ENCODE results near the gene PYCARD. TPM values are rescaled to one million over a fixed set of nuclear protein-coding genes. Genes with fewer than 3 reads are reported as not detected.
"Not testable (repeated sequence)": the region's sequence is repeated elsewhere in the genome, so short reads cannot be mapped to it uniquely, and the experiment has no call there.

The PYCARD gene
- total RNA-seq, 6 donors from 2014 or later, result 44.0 to 103 (median 83.7) TPM

DNA sequence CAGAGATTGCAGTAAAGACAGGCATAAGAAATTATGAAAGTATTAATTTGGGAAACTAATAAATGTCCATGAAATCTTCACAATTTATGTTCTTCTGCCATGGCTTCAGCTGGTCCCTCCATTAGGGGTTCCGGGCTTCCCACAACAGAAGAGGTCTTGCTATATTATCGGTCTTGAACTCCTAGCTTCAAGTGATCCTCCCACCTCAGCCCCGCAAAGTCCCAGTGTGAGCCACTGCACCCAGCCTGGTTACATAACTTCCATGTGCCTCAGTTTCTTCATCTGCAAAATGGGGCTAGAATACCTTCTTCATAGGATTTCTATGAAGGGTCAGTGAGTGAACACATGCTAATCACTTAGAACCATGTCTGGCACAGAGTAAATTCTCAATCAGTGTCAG is 43.7 kb upstream of the PYCARD start:
- Histone ChIP-seq H3K4me3 (no peak overlapping the region), H3K9me3 (no peaks in the 10 kb centered on the region), H3K27me3 (no peaks in the 10 kb centered on the region), H3K27ac (no peak overlapping the region), H3K4me1 (no peaks in the 10 kb centered on the region), H3K36me3 (no peaks in the 10 kb centered on the region)
- 98% methylated on average over 3 of the region's 3 CpGs for WGBS, 2 donors
- no peak for DNase-seq
- ATAC-seq (ENCODE audit: low FRiP score in 2 of 2), result no peak
- TF ChIP-seq EP300 (IDR thresholded peaks at IDR 0.05), result no peak
- TF ChIP-seq, protein P1, sequence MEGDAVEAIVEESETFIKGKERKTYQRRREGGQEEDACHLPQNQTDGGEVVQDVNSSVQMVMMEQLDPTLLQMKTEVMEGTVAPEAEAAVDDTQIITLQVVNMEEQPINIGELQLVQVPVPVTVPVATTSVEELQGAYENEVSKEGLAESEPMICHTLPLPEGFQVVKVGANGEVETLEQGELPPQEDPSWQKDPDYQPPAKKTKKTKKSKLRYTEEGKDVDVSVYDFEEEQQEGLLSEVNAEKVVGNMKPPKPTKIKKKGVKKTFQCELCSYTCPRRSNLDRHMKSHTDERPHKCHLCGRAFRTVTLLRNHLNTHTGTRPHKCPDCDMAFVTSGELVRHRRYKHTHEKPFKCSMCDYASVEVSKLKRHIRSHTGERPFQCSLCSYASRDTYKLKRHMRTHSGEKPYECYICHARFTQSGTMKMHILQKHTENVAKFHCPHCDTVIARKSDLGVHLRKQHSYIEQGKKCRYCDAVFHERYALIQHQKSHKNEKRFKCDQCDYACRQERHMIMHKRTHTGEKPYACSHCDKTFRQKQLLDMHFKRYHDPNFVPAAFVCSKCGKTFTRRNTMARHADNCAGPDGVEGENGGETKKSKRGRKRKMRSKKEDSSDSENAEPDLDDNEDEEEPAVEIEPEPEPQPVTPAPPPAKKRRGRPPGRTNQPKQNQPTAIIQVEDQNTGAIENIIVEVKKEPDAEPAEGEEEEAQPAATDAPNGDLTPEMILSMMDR (IDR thresholded peaks at IDR 0.05), result no peak
- no peak for TF ChIP-seq POLR2A (IDR thresholded peaks at IDR 0.05)
- TF ChIP-seq POLR2AphosphoS5 (IDR thresholded peaks at IDR 0.05), result no peak

DNA sequence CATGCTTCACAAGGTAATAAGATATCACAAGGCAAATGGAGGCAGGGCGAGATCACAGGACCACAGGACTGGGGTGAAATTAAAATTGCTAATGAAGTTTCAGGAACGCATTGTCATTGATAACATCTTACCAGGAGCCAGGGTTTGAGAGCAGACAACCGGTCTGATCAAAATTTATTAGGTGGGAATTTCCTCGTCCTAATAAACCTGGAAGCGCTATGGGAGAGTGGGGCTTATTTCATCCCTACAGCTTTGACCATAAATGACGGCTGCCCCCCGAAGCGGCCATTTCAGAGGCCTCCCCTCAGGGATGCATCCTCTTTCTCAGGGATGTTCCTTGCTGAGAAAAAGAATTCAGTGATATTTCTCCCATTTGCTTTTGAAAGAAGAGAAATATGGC is 43.0 kb upstream of the PYCARD start:
- DNase-seq; H3K4me1 ChIP-seq; H3K4me3 ChIP-seq; H3K27me3 ChIP-seq; H3K9me3 ChIP-seq; H3K27ac ChIP-seq; ATAC-seq (ENCODE audit: low FRiP score in 2 of 2); H3K36me3 ChIP-seq: not testable (repeated sequence)
- WGBS, 2 donors, result 46 to 58% methylated on average over 8 of the region's 8 CpGs

DNA sequence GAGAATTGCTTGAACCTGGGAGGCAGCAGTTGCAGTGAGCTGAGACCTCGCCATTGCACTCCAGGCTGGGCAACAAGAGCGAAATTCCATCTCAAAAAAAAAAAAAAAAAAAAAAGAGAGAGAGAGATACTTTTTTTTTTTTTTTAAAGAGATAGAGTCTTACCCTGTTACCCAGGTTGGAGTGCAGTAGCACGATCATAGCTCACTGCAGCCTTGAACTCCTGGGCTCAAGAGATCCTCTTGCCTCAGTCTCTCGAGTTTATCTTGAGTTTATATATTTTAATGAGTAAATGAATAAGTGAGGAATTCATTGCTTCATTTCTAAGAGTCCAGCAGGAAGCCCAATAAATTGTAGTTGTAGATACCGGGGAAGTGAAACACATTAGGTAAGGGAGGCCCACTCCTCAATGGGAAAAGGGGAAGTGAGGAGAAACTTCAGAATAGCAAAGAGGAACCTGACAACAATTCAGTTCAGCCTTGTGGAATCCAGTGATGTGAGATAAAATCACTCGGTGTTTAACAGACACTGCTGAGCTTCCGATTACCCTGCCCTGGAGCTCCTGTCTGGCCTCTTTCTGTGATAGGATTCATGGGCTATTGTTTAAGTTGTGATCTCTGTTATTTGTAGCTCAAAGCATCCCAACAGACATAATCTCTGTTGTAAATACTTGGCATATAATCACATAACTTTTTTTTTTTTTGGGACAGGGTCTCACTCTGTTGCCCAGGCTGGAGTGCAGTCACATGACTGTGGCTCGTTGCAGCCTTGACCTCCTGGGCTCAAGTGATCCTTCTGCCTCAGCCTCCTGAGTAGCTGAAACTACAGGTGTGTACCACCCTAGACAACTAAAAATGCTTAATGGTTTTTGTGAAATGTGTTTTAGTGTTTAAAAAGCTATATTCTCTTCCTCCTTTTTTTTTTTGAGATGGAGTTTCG is 41.4 kb upstream of the PYCARD start:
- TF ChIP-seq EP300 (IDR thresholded peaks at IDR 0.05), result no peak
- TF ChIP-seq POLR2AphosphoS5 (IDR thresholded peaks at IDR 0.05), result no peak
- TF ChIP-seq, protein P1 (IDR thresholded peaks at IDR 0.05), result no peak
- TF ChIP-seq POLR2A (IDR thresholded peaks at IDR 0.05), result no peak
- Histone ChIP-seq H3K4me1 (no peaks in the 10 kb centered on the region), H3K36me3 (no peaks in the 10 kb centered on the region), H3K27me3 (no peaks in the 10 kb centered on the region), H3K4me3 (no peak overlapping the region), H3K27ac (peak overlapping the region in 1 of 4 donors; percentile 49), H3K9me3 (no peaks in the 10 kb centered on the region)
- DNase-seq, result no peak
- WGBS, 2 donors, result 35 to 41% methylated on average over 8 to 9 of the region's 9 CpGs
- peak in 1 of 2 donors; percentile 71 for ATAC-seq (ENCODE audit: low FRiP score in 2 of 2)

DNA sequence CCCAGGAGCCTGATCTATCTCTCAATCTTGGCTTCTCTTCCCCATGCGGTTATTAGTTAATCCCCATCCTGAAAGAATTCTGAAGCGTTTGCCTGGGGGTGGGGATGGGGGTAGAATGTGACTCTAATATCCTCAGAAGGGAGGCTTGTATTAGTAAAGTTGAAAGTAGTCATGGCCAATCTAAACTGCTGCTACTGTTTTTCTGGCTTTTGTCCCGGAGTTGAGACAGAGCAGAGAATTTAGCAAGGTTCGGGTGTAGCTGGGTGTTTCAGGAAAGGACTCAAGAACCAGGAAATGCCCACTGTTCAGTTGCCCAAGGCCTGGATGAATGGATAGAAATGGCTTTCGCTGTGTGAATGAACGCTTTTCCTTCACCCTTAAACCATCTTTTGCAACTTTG is 39.6 kb upstream of the PYCARD start:
- WGBS, 2 donors, result 48 to 54% methylated on average over 6 of the region's 6 CpGs
- Histone ChIP-seq H3K36me3 (no peaks in the 10 kb centered on the region), H3K4me3 (no peak overlapping the region), H3K27me3 (no peaks in the 10 kb centered on the region), H3K9me3 (no peaks in the 10 kb centered on the region), H3K27ac (no peak overlapping the region), H3K4me1 (no peaks in the 10 kb centered on the region)
- peak in 1 of 2 donors; percentile 54 for ATAC-seq (ENCODE audit: low FRiP score in 2 of 2)
- DNase-seq, result peak in 1 of 2 donors; percentile 47
- TF ChIP-seq, protein P1 (IDR thresholded peaks at IDR 0.05), result no peak
- no peak for TF ChIP-seq POLR2A (IDR thresholded peaks at IDR 0.05)
- no peak for TF ChIP-seq POLR2AphosphoS5 (IDR thresholded peaks at IDR 0.05)
- TF ChIP-seq EP300 (IDR thresholded peaks at IDR 0.05), result no peak

DNA sequence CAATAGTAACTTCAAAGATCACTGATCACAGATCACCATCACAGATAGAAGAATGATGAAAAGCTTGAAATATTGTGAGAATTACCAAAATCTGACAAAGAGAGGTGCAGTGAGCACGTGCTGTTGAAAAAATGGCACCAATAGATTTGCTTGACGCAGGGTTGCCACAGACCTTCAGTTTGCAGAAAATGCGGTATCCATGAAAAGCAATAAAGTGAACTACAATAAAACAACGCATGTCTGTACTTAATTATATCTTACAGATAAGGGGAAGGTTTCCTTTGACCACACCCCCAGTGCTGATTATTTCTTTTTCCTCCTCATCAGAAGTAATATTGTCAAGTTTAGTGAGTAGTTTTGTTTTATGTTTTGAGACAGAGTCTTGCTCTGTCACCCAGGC is 35.5 kb upstream of the PYCARD start:
- no peak for TF ChIP-seq POLR2A (IDR thresholded peaks at IDR 0.05)
- TF ChIP-seq, protein P1 (IDR thresholded peaks at IDR 0.05), result no peak
- no peak for TF ChIP-seq POLR2AphosphoS5 (IDR thresholded peaks at IDR 0.05)
- no peak for TF ChIP-seq EP300 (IDR thresholded peaks at IDR 0.05)
- H3K36me3 ChIP-seq, result no peaks in the 10 kb centered on the region
- no peak overlapping the region for H3K4me3 ChIP-seq
- 84 to 85% methylated on average over 4 of the region's 4 CpGs for WGBS, 2 donors
- no peaks in the 10 kb centered on the region for H3K27me3 ChIP-seq
- peaks cover 0 to 6% (median 1%) of the 10 kb centered on the region in 4 donors for H3K9me3 ChIP-seq
- no peak overlapping the region for H3K27ac ChIP-seq
- DNase-seq (no peak), ATAC-seq (ENCODE audit: low FRiP score in 2 of 2) (no peak)
- no peaks in the 10 kb centered on the region for H3K4me1 ChIP-seq
